Activated B cell treated with CpG ODN at 0.5 μM for 24 hours (primary cell): ENCODE results near the gene NGEF. TPM values are rescaled to one million over a fixed set of nuclear protein-coding genes. Genes with fewer than 3 reads are reported as not detected.
A peak's percentile ranks its signal among the peaks of the same experiment; 100 is the strongest.

Experiments
- ATAC-seq: fragments of 200-7000 bp; cut with Tn5 transposase; one replicate; pipeline ENCODE4 v1.10.0; 2021; ENCODE audit warnings: low read depth, mild to moderate bottlenecking, moderate library complexity
- CTCF ChIA-PET: fragments of 350-600 bp; sonication (Branson Sonifier 250); formaldehyde crosslinking; loops from one replicate; lab custom pipeline; 2021; ENCODE audit warnings: antibody characterized with exemption; lab: Charles Lee
- POLR2A ChIA-PET: fragments of 350-600 bp; sonication (Branson Sonifier 250); formaldehyde crosslinking; loops from one replicate; lab custom pipeline; 2021; ENCODE audit warnings: antibody characterized with exemption; lab: Charles Lee
- DNase-seq: peaks from one replicate; pipeline ENCODE4 v3.0.0; 2022
- H3K27ac Mint-ChIP-seq: one replicate; pipeline ENCODE4 v1.8.0; 2020; ENCODE audit warnings: mixed read lengths
- H3K27me3 Mint-ChIP-seq: one replicate; pipeline ENCODE4 v1.8.0; 2021; ENCODE audit warnings: mixed read lengths
- H3K36me3 Mint-ChIP-seq: one replicate; pipeline ENCODE4 v1.8.0; 2021; ENCODE audit warnings: low read depth, mixed read lengths
- H3K4me1 Mint-ChIP-seq: one replicate; pipeline ENCODE4 v1.8.0; 2021; ENCODE audit warnings: mixed read lengths
- H3K4me3 Mint-ChIP-seq: one replicate; pipeline ENCODE4 v1.8.0; 2020; ENCODE audit warnings: mild to moderate bottlenecking, mixed read lengths
- H3K9me3 Mint-ChIP-seq: one replicate; pipeline ENCODE4 v1.8.0; 2020; ENCODE audit warnings: mixed read lengths
- intact Hi-C: fragments of 100-400 bp; cut with micrococcal nuclease; formaldehyde crosslinking; loops from one replicate; pipeline ENCODE4 v1.15.1; 2024
- total RNA-seq: library from RNA; stranded (reverse); gene quantifications from 2 replicates; pipeline ENCODE4 v1.2.3, GENCODE V29; 2022
- TF ChIP-seq, protein P1 (sequence below): fragments of 200-600 bp; IDR thresholded peaks from one replicate; pipeline ENCODE4 v1.8.0; 2022; ENCODE audit warnings: antibody characterized with exemption, mild to moderate bottlenecking

NGEF gene
- total RNA-seq, 1 donor from 2014 or later, result not detected

DNA sequence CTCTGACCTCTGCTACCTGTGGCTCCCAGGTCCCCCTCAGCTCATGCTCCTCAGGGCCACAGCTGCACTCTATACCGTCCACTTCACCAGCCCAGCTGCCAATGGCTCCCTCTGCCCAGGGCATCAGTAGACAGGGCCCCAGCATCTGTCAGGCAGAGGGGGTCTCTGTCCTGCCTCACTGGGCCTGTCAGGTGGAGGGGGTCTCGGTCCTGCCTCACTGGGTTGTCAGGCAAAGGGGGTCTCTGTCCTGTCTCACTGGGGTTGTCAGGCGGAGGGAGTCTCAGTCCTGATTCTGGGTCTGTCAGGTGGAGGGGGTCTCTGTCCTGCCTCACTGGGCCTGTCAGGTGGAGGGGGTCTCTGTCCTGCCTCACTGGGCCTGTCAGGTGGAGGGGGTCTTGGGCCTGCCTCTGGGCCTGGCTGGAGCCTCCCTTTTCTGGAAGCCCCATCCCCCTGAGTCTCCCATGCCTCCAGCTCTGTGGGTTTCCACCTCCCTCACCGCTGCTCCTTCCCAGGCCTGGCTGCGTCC lies 123.1 kb downstream of the NGEF start:
- H3K4me3 Mint-ChIP-seq, result no peak overlapping the region
- ChIA-PET CTCF (no interaction called here), POLR2A (no interaction called here)
- intact Hi-C loops, result no loop called here
- H3K27ac Mint-ChIP-seq, result no peak overlapping the region
- TF ChIP-seq, protein P1, sequence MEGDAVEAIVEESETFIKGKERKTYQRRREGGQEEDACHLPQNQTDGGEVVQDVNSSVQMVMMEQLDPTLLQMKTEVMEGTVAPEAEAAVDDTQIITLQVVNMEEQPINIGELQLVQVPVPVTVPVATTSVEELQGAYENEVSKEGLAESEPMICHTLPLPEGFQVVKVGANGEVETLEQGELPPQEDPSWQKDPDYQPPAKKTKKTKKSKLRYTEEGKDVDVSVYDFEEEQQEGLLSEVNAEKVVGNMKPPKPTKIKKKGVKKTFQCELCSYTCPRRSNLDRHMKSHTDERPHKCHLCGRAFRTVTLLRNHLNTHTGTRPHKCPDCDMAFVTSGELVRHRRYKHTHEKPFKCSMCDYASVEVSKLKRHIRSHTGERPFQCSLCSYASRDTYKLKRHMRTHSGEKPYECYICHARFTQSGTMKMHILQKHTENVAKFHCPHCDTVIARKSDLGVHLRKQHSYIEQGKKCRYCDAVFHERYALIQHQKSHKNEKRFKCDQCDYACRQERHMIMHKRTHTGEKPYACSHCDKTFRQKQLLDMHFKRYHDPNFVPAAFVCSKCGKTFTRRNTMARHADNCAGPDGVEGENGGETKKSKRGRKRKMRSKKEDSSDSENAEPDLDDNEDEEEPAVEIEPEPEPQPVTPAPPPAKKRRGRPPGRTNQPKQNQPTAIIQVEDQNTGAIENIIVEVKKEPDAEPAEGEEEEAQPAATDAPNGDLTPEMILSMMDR, result no peak
- ATAC-seq (no peak), DNase-seq (peak; percentile 4)
- peaks cover 2% of the 10 kb centered on the region for H3K4me1 Mint-ChIP-seq
- peaks cover 20% of the 10 kb centered on the region for H3K27me3 Mint-ChIP-seq
- no peaks in the 10 kb centered on the region for H3K36me3 Mint-ChIP-seq
- no peaks in the 10 kb centered on the region for H3K9me3 Mint-ChIP-seq

DNA sequence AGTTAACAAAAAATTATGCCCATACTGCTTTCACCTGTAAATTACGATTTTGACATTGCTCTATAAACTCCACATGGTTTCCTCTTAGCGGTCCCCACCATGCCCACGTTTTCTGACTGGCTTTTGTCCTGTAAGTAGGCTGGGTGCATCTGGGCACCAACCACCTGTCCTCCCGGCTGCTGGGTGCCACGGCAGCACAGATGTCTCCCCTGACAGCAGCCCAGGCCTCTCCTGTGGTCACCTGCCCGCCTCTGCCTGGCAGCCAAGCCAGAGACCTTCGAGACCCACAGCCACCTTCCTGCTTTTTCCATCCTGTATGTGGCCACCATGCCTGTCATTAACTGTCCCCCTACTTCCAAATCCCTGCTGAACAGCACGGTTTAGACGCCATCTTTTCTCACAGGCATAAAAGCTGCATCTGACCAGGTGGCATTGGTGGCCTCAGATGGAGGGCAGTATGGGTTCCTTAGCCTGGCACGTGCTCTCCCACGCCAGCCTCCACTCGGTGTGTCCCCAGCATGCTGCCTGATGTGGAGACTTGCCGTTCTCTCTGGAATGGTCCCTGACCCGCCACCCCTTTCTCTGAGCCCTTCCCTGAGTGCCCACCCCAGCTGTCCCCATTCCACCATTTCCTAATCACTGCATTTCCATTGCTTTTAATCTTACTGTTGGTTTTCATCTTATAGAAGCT lies 124.1 kb downstream of the NGEF start:
- no peak for ATAC-seq
- Mint-ChIP-seq H3K27me3 (peaks cover 20% of the 10 kb centered on the region), H3K4me3 (no peak overlapping the region), H3K9me3 (no peaks in the 10 kb centered on the region), H3K4me1 (peaks cover 2% of the 10 kb centered on the region), H3K36me3 (no peaks in the 10 kb centered on the region), H3K27ac (no peak overlapping the region)
- intact Hi-C loops, result no loop called here
- TF ChIP-seq, protein P1, result no peak
- DNase-seq, result peak; percentile 9
- POLR2A ChIA-PET, result no interaction called here
- CTCF ChIA-PET, result no interaction called here

DNA sequence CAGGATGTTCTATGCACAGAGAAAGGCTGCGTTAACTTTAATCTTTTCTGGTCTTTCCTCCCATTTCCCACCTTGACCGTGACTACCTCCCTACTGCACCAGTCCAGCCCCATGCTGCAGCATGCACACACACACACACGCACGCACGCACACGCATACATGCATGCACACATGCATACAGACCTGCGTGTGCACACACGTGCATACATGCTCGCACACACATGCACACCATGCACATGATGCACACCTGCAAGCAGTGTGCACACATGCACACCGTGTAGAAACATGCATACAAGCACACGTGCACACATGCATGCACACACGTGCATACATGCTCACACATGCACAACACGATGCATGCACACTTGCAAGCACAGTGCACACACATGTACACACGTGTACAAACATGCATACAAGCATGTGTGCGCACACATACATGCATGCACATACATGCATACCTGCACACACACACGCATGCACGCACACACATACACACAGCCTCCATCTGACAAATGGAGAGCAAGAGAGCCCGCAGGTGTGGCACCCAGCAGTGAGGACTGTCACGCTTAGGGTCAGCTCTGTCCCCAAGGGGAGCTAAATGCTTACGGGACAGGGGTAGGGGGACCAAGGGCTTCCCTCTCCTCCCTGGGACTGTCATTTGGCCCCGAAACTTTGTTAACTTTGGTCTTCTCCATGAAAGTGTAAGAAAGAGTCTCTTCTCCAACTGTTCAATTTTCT lies 124.8 kb downstream of the NGEF start:
- POLR2A ChIA-PET, result no interaction called here
- CTCF ChIA-PET, result no interaction called here
- DNase-seq (peak; percentile 5), ATAC-seq (no peak)
- TF ChIP-seq, protein P1, result no peak
- Mint-ChIP-seq H3K27me3 (peaks cover 20% of the 10 kb centered on the region), H3K4me1 (peaks cover 2% of the 10 kb centered on the region), H3K9me3 (no peaks in the 10 kb centered on the region), H3K27ac (no peak overlapping the region), H3K4me3 (no peak overlapping the region), H3K36me3 (no peaks in the 10 kb centered on the region)
- intact Hi-C loops, result no loop called here

DNA sequence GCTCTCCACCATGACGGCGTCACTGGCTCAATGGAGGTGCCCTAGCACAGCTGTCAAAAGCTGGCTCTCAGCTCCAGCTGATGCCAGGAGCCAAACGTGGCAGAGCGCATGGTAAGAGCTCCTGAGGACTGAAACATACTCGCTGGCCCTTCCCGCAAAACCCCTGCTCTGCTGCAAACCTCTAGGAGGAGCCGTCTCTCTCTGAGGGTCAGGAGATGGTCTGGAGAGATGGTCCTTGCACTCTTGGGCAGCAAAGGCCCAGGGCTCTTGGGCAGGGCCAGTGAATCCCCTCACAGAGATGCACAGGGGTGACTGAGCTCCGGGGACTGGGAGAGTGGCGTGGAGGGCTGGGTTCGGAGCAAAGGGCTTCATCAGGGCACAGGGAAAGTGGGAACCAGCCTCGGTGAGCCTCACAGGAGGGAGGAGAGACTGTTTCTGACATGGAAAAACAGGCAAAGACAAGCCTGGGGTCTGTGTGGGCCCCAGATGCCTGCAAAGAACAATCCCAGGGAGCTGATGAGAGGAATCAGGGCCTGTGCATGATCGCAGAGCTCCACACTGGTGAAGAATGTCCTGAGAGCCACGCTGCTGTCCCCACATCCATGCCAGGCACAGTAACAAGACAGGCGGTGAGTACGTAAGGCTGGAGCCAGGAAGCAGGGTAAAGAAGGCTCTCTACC lies 125.7 kb downstream of the NGEF start:
- intact Hi-C loops, result no loop called here
- Mint-ChIP-seq H3K27me3 (peaks cover 15% of the 10 kb centered on the region), H3K36me3 (no peaks in the 10 kb centered on the region), H3K27ac (no peak overlapping the region), H3K4me3 (no peak overlapping the region), H3K9me3 (no peaks in the 10 kb centered on the region), H3K4me1 (peaks cover 2% of the 10 kb centered on the region)
- ChIA-PET POLR2A (no interaction called here), CTCF (no interaction called here)
- TF ChIP-seq, protein P1, result no peak
- ATAC-seq, result no peak
- peak; percentile 7 for DNase-seq

DNA sequence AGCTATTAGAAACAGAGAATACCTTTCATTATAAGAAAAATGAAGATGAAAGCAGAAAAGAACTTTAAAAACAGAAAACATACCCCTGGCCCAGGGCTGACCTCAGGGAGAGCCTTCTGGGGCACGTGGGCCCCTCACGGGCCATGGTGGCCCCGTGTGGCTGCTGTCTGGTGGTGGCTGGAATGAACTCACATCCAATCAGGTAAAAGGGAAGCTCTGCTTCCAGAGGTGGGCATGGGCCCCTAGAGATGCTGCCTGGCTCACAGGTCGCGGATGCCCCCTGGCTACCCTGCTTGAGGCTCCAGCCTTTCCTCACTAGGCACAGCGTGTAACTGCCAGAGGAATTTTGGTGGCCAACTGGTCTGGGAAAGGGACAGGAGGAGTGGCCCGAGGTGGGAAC lies 126.4 kb downstream of the NGEF start:
- POLR2A ChIA-PET, result no interaction called here
- no peaks in the 10 kb centered on the region for H3K36me3 Mint-ChIP-seq
- ATAC-seq (no peak), DNase-seq (peak; percentile 7)
- CTCF ChIA-PET, result no interaction called here
- peaks cover 2% of the 10 kb centered on the region for H3K4me1 Mint-ChIP-seq
- TF ChIP-seq, protein P1, result no peak
- H3K27ac Mint-ChIP-seq, result no peak overlapping the region
- H3K9me3 Mint-ChIP-seq, result no peaks in the 10 kb centered on the region
- no peak overlapping the region for H3K4me3 Mint-ChIP-seq
- H3K27me3 Mint-ChIP-seq, result peaks cover 10% of the 10 kb centered on the region
- intact Hi-C loops, result no loop called here
